Neural cell (in vitro differentiated cells): ENCODE data around the gene RBM17. TPM values are rescaled to one million over a fixed set of nuclear protein-coding genes. Genes with fewer than 3 reads are reported as not detected.

Experiments used
- H2AFZ ChIP-seq: fragments of 200-600, 300-800 bp; sonication (generic), shearing (Covaris generic); 2 replicates; pipeline ENCODE4 v1.6.0; 2014; ENCODE audit warnings: low read depth, mild to moderate bottlenecking, antibody characterized with exemption, low read length, moderate library complexity
- H3F3A ChIP-seq: fragments of 200-600 bp; shearing (Covaris generic); 2 replicates; pipeline ENCODE4 v1.6.1; 2016; ENCODE audit warnings: mild to moderate bottlenecking, moderate library complexity, mixed read lengths, antibody characterized with exemption, low read length; ENCODE audit not compliant: insufficient read depth, poor library complexity, severe bottlenecking
- H3K27ac ChIP-seq: fragments of 200-600, 300-800 bp; sonication (generic), shearing (Covaris generic); 2 replicates; pipeline ENCODE4 v1.5.1; 2014; ENCODE audit warnings: mild to moderate bottlenecking, low read length, moderate library complexity
- H3K27me3 ChIP-seq: fragments of 300-800, 200-600 bp; sonication (generic), shearing (Covaris generic); 2 replicates; pipeline ENCODE4 v1.6.0; 2014; ENCODE audit warnings: mild to moderate bottlenecking, low read depth, low read length, moderate library complexity; ENCODE audit not compliant: insufficient read depth
- H3K36me3 ChIP-seq: fragments of 300-800, 200-600 bp; sonication (generic), shearing (Covaris generic); 2 replicates; pipeline ENCODE4 v1.5.1; 2014; ENCODE audit warnings: mild to moderate bottlenecking, antibody characterized with exemption, low read length, moderate library complexity; ENCODE audit not compliant: insufficient read depth
- H3K4me2 ChIP-seq: fragments of 300-800, 200-600 bp; sonication (generic), shearing (Covaris generic); 2 replicates; pipeline ENCODE4 v1.6.0; 2014; ENCODE audit warnings: mild to moderate bottlenecking, low read length
- H3K4me3 ChIP-seq: fragments of 300-800, 200-600 bp; sonication (generic), shearing (Covaris generic); 2 replicates; pipeline ENCODE4 v1.5.1; 2014; ENCODE audit warnings: mild to moderate bottlenecking, low read length, moderate library complexity
- H3K79me2 ChIP-seq: fragments of 200-600 bp; shearing (Covaris generic); replicated peaks from 2 replicates; pipeline ENCODE4 v1.6.0; 2014; ENCODE audit warnings: mild to moderate bottlenecking, low read length, moderate library complexity; ENCODE audit not compliant: insufficient read depth
- H3K9ac ChIP-seq: fragments of 300-800, 200-600 bp; sonication (generic), shearing (Covaris generic); 2 replicates; pipeline ENCODE4 v1.6.1; 2016; ENCODE audit warnings: mild to moderate bottlenecking, low read length, mixed read lengths
- H3K9me2 ChIP-seq: fragments of 200-600 bp; shearing (Covaris generic); 2 replicates; pipeline ENCODE4 v1.6.1; 2016; ENCODE audit warnings: mild to moderate bottlenecking, low read length, mixed read lengths; ENCODE audit not compliant: insufficient read depth
- H3K9me3 ChIP-seq: fragments of 200-600, 300-800 bp; sonication (generic), shearing (Covaris generic); 2 replicates; pipeline ENCODE4 v1.6.1; 2016; ENCODE audit warnings: mild to moderate bottlenecking, mixed run types, low read length, moderate library complexity, mixed read lengths
- H4K20me1 ChIP-seq: fragments of 200-600 bp; shearing (Covaris generic); 2 replicates; pipeline ENCODE4 v1.6.1; 2016; ENCODE audit warnings: mild to moderate bottlenecking, mixed run types; ENCODE audit not compliant: insufficient read depth
- CTCF ChIP-seq: fragments of 450-650 bp; IDR thresholded peaks from 2 replicates; pipeline ENCODE4 v1.5.1; 2014; ENCODE audit warnings: antibody characterized with exemption, mild to moderate bottlenecking, moderate library complexity; ENCODE audit not compliant: poor library complexity, severe bottlenecking
- EP300 ChIP-seq: fragments of 450-650 bp; conservative IDR thresholded peaks from 2 replicates; pipeline ENCODE4 v1.6.1; 2014; ENCODE audit warnings: antibody characterized with exemption, mild to moderate bottlenecking, moderate library complexity; ENCODE audit not compliant: poor library complexity, severe bottlenecking
- EZH2 ChIP-seq: fragments of 200-600, 300-800 bp; shearing (Covaris generic), sonication (generic); IDR thresholded peaks from 2 replicates; pipeline ENCODE4 v1.6.1; 2014; ENCODE audit warnings: antibody characterized with exemption, low read length, borderline replicate concordance, mild to moderate bottlenecking; ENCODE audit not compliant: insufficient read depth, poor library complexity, severe bottlenecking
- MXI1 ChIP-seq: fragments of 450-650 bp; conservative IDR thresholded peaks from 2 replicates; pipeline ENCODE4 v1.6.1; 2014; ENCODE audit warnings: antibody characterized with exemption, mild to moderate bottlenecking; ENCODE audit not compliant: poor library complexity, severe bottlenecking
- POLR2AphosphoS5 ChIP-seq: IDR thresholded peaks from 2 replicates; pipeline ENCODE4 v1.6.1; 2012
- RAD21 ChIP-seq: fragments of 450-650 bp; conservative IDR thresholded peaks from 2 replicates; pipeline ENCODE4 v1.6.1; 2014; ENCODE audit warnings: antibody characterized with exemption, mild to moderate bottlenecking, moderate library complexity
- REST ChIP-seq: IDR thresholded peaks from 2 replicates; pipeline ENCODE4 v1.6.1; 2012; ENCODE audit warnings: borderline replicate concordance
- SMC3 ChIP-seq: fragments of 450-650 bp; conservative IDR thresholded peaks from 2 replicates; pipeline ENCODE4 v1.6.1; 2014; ENCODE audit warnings: antibody characterized with exemption, mild to moderate bottlenecking, moderate library complexity; ENCODE audit not compliant: poor library complexity
- TAF1 ChIP-seq: IDR thresholded peaks from 2 replicates; pipeline ENCODE4 v1.6.1; 2012; ENCODE audit warnings: low read depth
- polyA plus RNA-seq: library from polyadenylated mRNA; depleted of rRNA; stranded (reverse); fragments of >200 nt; gene quantifications from 2 replicates; pipeline ENCODE4 v1.2.3, GENCODE V29; 2014

The RBM17 gene
- polyA plus RNA-seq, 1 donor from 2014 or later: 109 TPM

GRCh38 chr10:6082496-6083395 is 6.1 kb upstream of the RBM17 start:
- H3K36me3 ChIP-seq: no peaks in the 10 kb centered on the region
- H3K9me3 ChIP-seq: no peaks in the 10 kb centered on the region
- H3K9ac ChIP-seq: no peak overlapping the region
- H3K4me2 ChIP-seq: no peak overlapping the region
- H3K9me2 ChIP-seq: no peaks in the 10 kb centered on the region
- no peaks in the 10 kb centered on the region for H3K79me2 ChIP-seq
- no peak for TF ChIP-seq RAD21
- TF ChIP-seq TAF1: no peak
- TF ChIP-seq CTCF: no peak
- no peak for TF ChIP-seq MXI1
- no peak for TF ChIP-seq POLR2AphosphoS5
- TF ChIP-seq REST: no peak
- TF ChIP-seq EZH2: no peak
- no peak for TF ChIP-seq EP300
- no peak for TF ChIP-seq SMC3
- no peaks in the 10 kb centered on the region for H4K20me1 ChIP-seq
- no peak overlapping the region for H3K4me3 ChIP-seq
- no peaks in the 10 kb centered on the region for H3K27me3 ChIP-seq
- H3K27ac ChIP-seq: no peak overlapping the region
- no peak overlapping the region for H2AFZ ChIP-seq
- no peaks in the 10 kb centered on the region for H3F3A ChIP-seq

DNA sequence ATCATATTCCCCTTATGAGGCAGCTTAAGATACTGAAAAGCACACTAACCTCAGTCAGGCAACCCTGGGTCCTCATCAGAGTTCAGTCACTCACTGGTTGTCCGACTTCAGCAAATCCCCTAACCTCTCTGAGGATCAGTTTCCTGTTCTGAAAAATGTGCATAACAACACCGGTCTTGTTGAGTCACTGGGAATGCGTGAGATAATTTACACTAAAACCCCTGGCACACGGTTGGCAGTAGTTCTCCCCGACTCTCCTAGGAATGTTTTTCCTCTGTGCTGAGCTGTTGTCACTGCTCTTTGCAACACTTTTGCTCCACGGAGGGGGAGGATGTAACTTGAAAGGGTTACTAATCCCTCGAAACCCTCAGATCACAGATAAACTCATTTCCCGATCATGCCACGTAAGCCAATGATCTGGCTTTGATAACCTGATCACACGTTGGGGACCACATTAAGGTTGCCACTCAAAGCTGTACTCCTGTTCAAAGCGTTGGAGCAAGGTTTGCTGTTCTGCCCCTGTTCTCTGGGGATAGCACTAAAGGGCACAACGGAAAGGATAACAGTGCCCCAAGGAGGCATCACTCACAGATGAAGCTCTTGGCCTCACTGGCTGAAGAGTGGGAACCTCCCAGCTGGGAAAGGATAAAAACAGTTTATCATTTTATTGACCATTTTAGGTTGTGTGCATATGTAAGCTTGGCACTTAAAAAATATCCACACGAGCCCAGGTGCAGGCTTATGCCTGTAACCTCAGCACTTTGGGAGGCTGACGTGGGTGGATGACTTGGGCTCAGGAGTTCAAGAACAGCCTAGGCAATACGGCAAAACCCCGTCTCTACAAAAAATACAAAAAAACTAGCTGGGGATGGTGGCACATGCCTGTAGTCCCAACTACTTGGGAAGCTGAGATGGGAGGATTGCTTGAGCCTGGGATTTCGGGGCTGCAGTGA is 5.0 kb upstream of the RBM17 start:
- Histone ChIP-seq H3K9ac (no peak overlapping the region), H3F3A (no peaks in the 10 kb centered on the region), H2AFZ (no peak overlapping the region), H3K79me2 (no peaks in the 10 kb centered on the region), H3K4me2 (no peak overlapping the region), H3K36me3 (no peaks in the 10 kb centered on the region), H3K9me3 (no peaks in the 10 kb centered on the region), H3K9me2 (no peaks in the 10 kb centered on the region), H3K27me3 (no peaks in the 10 kb centered on the region), H3K27ac (no peak overlapping the region), H4K20me1 (no peaks in the 10 kb centered on the region), H3K4me3 (no peak overlapping the region)
- TF ChIP-seq EP300 (no peak), RAD21 (no peak), TAF1 (no peak), EZH2 (no peak), POLR2AphosphoS5 (no peak), SMC3 (no peak), REST (no peak), CTCF (no peak), MXI1 (no peak)
